ENCODE measurements around the gene CEP131.

DNA sequence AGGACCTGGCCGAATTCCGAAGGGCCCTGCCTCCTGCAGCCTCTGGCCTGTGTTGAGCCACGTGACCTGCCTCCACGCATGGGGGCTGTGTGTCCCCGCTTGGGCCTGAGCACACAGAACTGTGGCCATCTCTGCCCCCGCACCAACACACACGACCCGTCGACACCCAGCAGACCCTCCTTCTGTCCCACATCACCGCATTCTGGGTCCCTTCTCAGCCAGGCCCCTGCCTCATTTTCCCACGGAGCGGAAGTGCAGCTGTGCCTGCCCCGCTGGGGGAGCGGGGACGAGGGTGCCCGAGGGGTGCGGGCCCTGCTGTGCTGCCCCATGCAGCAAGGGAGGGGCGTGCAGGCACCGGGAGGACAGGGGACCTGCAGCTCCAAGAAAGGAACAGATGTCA lies 34.8 kb upstream of the CEP131 start:
- TF ChIP-seq, protein P1, sequence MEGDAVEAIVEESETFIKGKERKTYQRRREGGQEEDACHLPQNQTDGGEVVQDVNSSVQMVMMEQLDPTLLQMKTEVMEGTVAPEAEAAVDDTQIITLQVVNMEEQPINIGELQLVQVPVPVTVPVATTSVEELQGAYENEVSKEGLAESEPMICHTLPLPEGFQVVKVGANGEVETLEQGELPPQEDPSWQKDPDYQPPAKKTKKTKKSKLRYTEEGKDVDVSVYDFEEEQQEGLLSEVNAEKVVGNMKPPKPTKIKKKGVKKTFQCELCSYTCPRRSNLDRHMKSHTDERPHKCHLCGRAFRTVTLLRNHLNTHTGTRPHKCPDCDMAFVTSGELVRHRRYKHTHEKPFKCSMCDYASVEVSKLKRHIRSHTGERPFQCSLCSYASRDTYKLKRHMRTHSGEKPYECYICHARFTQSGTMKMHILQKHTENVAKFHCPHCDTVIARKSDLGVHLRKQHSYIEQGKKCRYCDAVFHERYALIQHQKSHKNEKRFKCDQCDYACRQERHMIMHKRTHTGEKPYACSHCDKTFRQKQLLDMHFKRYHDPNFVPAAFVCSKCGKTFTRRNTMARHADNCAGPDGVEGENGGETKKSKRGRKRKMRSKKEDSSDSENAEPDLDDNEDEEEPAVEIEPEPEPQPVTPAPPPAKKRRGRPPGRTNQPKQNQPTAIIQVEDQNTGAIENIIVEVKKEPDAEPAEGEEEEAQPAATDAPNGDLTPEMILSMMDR (tag by site-specific recombination; IDR thresholded peaks at IDR 0.05), result no peak
- TF ChIP-seq ZNF747 (tag by site-specific recombination; IDR thresholded peaks at IDR 0.05), result no peak
- TF ChIP-seq ZSCAN30 (tag by site-specific recombination; IDR thresholded peaks at IDR 0.05), result no peak
- TF ChIP-seq, protein P2, sequence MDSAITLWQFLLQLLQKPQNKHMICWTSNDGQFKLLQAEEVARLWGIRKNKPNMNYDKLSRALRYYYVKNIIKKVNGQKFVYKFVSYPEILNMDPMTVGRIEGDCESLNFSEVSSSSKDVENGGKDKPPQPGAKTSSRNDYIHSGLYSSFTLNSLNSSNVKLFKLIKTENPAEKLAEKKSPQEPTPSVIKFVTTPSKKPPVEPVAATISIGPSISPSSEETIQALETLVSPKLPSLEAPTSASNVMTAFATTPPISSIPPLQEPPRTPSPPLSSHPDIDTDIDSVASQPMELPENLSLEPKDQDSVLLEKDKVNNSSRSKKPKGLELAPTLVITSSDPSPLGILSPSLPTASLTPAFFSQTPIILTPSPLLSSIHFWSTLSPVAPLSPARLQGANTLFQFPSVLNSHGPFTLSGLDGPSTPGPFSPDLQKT (IDR thresholded peaks at IDR 0.05; ENCODE audit: borderline replicate concordance, low read depth, low read length), result no peak
- TF ChIP-seq ZNF335 (tag by site-specific recombination; conservative IDR thresholded peaks at IDR 0.05), result no peak
- TF ChIP-seq ZFP41 (tag by site-specific recombination; IDR thresholded peaks at IDR 0.05; ENCODE audit: borderline replicate concordance), result no peak
- TF ChIP-seq, protein P3, sequence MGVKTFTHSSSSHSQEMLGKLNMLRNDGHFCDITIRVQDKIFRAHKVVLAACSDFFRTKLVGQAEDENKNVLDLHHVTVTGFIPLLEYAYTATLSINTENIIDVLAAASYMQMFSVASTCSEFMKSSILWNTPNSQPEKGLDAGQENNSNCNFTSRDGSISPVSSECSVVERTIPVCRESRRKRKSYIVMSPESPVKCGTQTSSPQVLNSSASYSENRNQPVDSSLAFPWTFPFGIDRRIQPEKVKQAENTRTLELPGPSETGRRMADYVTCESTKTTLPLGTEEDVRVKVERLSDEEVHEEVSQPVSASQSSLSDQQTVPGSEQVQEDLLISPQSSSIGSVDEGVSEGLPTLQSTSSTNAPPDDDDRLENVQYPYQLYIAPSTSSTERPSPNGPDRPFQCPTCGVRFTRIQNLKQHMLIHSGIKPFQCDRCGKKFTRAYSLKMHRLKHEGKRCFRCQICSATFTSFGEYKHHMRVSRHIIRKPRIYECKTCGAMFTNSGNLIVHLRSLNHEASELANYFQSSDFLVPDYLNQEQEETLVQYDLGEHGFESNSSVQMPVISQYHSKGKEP (tag by site-specific recombination; IDR thresholded peaks at IDR 0.05), result no peak
- TF ChIP-seq, protein P4, sequence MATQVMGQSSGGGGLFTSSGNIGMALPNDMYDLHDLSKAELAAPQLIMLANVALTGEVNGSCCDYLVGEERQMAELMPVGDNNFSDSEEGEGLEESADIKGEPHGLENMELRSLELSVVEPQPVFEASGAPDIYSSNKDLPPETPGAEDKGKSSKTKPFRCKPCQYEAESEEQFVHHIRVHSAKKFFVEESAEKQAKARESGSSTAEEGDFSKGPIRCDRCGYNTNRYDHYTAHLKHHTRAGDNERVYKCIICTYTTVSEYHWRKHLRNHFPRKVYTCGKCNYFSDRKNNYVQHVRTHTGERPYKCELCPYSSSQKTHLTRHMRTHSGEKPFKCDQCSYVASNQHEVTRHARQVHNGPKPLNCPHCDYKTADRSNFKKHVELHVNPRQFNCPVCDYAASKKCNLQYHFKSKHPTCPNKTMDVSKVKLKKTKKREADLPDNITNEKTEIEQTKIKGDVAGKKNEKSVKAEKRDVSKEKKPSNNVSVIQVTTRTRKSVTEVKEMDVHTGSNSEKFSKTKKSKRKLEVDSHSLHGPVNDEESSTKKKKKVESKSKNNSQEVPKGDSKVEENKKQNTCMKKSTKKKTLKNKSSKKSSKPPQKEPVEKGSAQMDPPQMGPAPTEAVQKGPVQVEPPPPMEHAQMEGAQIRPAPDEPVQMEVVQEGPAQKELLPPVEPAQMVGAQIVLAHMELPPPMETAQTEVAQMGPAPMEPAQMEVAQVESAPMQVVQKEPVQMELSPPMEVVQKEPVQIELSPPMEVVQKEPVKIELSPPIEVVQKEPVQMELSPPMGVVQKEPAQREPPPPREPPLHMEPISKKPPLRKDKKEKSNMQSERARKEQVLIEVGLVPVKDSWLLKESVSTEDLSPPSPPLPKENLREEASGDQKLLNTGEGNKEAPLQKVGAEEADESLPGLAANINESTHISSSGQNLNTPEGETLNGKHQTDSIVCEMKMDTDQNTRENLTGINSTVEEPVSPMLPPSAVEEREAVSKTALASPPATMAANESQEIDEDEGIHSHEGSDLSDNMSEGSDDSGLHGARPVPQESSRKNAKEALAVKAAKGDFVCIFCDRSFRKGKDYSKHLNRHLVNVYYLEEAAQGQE (tag by site-specific recombination; IDR thresholded peaks at IDR 0.05), result no peak
- TF ChIP-seq, protein P5, sequence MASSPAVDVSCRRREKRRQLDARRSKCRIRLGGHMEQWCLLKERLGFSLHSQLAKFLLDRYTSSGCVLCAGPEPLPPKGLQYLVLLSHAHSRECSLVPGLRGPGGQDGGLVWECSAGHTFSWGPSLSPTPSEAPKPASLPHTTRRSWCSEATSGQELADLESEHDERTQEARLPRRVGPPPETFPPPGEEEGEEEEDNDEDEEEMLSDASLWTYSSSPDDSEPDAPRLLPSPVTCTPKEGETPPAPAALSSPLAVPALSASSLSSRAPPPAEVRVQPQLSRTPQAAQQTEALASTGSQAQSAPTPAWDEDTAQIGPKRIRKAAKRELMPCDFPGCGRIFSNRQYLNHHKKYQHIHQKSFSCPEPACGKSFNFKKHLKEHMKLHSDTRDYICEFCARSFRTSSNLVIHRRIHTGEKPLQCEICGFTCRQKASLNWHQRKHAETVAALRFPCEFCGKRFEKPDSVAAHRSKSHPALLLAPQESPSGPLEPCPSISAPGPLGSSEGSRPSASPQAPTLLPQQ (tag by site-specific recombination; IDR thresholded peaks at IDR 0.05), result no peak
